Measurements from ENCODE around the gene CETP.
"Not testable (repeated sequence)": the region's sequence is repeated elsewhere in the genome, so short reads cannot be mapped to it uniquely, and the experiment has no call there.

The CETP gene

DNA sequence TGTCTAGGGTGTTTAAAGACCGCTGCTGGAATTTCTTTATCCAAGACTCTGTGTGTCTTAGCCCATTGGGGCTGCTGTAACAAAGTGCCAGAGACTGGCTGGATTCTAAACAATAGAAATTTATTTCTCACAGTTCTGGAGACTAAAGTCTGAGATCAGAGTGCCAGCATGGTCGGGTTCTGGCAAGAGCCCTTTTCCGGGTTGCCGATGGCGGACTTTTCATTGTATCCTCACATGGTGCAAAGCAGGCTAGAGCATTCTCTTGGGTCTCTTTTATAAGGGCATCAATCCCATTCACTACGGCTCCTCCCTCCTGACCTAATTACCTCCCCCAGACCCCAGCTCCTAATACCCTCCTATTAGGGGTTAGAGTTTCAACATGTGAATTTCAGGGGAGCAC, 37.1 kb downstream of the CETP start:
- DNase-seq (ENCODE audit: low spot score) = no peak

DNA sequence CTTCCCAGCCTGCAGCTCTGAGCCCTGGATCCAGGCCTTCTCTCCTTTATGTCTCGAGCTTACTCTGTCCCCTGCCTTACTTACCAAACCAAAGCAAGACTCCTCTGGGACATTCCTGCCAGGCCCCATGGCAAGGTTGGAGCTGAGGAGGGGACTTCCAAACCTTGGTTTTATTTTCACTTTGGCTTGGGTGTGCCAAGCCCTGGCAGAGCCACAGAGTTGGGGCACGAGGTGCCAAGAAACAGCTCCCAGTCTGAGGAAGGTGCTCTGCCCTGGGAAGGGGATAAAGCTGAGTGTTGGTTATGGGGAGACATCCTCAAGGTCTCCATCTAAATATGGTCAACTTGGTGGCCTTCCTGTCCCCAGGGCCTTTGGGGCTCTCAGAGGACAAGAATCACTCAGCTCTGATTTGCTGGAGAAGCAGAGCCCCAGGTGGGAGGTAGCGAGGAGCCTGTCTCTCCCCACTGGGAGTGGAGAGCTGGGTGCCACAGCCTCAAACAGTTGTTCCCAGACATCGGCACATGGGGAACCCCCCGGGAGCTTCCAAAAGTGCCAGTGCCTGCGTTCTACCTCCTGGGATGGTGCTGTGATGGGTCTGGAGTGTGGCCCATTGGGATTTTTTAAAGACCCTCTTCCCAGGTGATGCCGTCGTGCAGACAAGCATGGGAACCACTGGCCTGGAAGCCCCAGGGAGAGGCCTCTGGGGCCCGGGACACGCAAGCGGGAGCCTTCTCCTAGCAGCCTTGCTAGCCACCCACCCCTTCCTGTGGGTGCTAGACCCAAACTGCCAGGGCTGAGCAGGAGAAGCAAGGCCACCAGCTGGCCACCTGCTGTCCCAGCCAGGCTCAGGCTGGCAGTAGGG, 37.9 kb downstream of the CETP start:
- no peak for DNase-seq (ENCODE audit: low spot score)

DNA sequence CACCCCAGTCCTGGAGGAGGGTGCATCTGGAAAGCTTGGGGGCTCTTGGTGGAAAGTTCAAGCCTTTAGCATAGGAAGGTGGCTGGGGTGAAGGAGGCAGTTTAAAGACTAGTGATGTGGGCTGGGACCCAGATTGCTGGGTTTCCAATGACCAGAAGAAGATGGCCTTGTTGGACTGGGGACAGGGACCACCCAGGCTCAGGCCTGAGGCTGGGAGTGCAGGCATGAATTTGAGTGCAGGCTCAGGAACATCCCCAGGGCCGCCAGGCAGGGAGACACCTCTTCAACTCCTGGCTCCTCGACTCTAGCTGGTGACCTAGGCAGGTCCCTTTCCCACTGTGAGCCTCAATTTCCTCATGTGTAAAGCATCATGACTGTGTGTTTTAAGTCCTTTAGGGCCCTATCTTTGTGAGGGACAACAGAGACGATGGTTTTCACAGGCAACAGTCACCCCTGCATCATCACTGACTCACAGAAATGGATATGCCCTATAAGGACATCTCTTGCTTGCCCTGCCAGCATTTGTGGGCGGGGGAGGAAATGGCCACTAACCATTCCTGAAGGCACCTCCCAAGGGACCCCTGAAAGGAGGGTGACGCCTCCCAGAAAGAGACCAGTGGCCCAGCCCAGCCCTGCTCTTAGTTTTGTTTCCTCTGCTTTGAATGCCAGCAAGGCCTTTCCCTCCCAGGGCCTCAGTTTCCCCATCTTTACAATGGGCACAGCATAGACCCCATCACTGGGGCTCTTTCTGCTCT, 38.7 kb downstream of the CETP start:
- no peak for DNase-seq (ENCODE audit: low spot score)

DNA sequence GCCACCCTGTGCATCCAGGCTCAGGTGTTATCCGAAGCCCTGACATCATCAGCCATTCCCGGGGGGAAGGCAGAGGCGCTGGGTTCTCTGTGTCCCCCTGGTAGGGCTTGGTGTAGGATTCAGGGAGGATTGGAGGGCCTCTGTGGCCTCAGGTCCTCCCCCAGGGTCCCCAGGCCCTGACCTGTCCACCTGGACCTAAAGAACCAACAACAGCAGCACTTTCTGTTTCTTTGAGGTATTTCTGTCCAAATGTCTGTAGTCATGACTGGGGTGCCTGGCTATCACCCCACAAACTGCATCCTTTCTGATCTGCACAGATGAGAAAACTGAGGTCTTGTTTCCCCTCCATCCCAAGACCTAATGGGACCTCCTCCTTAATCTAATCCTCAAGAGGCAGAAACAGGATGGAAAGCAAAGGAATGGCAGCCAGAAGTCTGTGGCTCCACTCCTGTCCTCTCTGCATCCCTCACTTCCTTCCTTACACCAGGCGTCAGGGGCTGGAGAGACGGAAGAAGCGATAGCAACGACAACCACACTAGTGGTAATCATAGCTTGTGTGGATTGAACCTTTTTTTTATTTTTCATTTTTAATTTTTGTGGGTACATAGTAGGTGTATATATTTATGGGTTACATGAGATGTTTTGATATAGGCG, 39.4 kb downstream of the CETP start:
- no peak for DNase-seq (ENCODE audit: low spot score)

DNA sequence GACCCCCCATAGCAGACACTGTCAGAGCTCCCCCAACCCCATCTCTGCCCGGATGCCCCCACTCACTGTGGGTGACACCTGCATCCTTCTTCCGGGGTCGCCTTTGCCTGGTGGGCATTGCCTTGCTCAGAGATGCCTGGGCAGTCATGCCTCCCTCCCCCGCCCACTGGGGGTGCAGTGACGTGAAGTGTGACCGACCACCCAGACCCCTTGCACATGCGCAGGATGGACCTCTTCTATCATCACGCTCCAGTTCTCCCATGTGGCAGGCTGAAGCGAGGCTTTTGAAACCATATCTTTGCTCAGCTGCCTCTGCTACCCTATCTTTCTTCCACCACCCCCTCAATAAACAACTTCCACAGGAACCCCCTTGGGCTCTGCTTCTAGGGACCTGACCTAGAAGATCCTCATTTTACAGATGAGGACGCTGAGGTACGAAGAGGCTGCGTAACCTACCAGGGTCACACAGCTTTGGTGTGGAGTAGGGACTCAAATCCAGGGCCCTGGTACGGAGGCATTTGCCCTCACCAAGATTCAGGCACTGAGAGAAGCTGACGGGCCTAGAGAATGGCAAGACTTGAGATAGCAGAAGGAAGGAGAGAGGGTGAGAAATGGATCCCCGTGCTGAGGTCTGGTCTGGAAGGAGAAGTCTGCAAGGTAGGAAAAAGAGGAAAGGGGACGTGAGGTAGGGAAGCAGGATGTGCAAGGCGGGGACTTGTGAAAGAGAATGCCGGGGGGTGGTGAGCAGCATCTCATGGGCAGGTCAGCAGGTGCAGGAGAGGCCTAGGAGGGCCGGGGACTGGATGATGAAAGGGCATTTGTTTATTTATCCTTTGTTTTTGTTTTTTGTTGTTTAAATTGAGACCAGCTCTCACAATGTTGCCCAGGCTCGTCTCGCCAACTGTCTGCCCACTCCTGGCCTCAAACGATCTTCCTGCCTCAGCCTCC, 42.0 kb downstream of the CETP start:
- DNase-seq (ENCODE audit: low spot score) = no peak

DNA sequence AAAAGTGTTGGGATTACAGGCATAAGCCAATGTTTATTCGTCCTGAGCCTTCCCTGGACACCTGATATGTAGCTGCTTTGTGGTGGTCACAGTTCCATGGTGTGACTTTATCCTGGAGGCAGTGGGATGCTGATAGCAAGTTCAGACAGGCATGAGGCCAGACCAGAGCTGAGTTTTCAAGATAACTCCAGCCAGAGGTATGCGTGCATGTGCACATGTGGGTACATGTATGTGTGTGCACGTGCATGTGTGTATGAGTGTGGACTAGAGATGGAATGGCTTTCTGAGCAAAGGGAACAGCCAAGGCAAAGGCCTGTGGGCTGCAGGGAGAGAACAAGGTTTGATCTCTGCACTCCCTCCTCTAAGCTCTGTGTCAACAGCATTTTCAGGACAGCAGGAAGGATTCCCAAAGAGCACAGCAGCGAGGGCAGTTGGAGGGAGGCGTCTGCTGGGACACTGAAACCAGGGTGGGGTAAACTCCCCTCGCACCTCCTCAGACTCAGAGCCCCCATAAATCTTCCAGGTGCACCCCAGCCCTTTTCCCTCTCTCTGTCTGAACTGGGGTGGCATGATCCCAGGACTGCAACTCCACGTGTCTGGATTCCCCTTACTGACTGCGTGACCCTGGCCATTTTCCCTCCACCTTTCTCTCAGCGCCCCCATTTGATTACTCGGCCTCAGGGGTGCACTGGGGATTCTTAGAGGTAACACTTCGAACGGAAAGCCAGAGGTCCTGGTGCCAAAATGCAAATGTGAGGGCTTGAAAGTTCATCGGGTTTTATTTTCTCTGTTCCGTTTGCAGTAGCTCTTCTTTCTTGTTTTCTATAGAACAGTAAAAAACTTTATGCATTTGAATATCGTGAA, 42.9 kb downstream of the CETP start:
- DNase-seq (ENCODE audit: low spot score) = no peak

DNA sequence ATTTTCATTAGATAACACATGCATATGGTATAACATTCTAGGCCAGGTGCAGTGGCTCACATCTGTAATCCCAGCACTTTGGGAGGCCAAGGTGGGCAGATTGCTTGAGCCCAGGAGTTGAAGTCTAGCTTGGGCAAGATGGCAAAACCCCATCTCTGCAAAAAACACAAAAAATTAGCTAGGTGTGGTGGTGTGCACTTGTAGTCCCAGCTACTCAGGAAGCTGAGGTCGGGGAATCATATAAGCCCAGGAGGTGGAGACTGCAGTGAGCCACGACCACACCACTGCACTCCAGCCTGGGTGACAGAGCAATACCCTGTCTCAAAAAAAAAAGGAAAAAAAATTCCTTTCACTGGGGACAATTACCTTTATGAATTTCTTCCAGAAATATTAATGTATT, 43.8 kb downstream of the CETP start:
- not testable (repeated sequence) for DNase-seq (ENCODE audit: low spot score)

DNA sequence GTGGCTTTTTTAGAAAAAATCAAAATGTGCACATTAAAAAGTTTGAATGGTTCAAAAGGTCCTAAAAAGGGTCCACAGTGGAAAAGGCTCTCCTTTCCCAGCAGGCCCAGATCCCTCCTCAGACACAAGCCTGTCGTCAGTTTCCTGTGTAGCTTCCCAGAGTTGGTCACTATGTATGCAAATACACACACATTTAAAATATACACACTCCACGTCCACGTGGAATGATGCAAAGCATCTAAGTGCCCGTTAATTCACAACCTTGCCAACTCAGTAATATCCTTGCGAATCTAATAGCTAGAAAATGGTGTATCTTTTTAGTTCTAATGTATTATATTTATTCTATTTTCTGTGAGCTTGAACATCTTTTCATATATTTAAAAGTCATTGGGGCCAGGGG, 45.3 kb downstream of the CETP start:
- DNase-seq (ENCODE audit: low spot score) = no peak

DNA sequence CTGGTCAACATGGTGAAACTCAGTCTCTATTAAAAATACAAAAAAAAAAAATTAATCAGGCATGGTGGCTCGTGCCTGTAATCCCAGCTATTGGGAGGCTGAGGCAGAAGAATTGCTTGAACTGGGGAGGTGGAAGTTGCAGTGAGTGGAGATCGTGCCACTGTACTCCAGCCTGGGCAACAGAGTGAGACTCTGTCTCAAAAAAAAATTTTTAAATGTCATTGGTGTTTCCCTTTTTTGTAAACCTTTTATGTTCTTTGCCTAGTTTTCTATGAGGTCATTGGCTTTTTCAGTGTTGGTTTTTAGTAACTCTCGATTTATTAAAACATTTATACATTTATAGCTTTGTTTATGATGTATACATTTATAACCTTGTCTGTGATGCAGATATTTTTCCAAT, 45.8 kb downstream of the CETP start:
- DNase-seq (ENCODE audit: low spot score) = no peak

DNA sequence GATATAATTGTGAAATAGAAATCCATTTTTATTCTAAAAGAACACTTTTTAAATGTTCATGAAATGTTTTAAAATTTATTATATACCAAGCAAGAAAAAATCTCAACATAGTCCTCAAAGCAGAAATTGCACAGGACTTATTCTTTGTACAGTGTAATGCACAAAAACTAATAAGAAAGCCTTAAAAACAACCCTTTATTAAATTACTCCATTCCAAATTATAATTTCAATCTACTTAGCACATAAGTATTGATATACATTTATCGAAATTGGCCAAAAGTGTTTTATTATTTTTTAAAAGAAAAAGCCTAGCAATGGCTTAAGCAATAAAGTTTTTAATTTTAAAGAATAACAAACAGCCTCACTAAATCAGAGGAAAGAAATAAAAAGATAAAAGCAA, 46.7 kb downstream of the CETP start:
- DNase-seq (ENCODE audit: low spot score) = no peak

DNA sequence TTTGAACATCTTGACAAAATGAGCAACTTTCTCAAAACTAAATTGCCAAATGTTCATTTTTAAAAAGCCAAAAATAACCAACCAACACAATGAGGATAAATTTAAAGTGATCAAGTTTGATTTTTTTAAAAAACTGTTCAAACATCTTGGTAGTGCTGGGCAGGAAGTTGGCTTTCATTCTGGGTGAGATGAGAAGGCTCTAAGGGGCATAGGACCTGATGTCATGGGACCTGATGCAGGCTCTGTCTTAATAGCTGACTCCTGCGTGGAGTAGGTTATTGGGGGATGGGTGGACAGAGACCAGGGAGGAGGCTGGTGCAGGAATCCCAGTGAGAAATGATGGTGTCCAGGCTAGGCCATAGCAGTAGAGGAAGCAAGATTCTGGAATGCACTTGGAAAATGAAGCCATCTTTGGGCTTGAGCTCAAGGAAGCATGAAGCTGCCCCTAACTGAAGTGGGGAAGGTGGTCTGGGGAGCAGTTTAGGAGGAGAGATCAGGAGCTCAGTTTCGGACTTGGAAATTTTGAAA, 48.0 kb downstream of the CETP start:
- no peak for DNase-seq (ENCODE audit: low spot score)

DNA sequence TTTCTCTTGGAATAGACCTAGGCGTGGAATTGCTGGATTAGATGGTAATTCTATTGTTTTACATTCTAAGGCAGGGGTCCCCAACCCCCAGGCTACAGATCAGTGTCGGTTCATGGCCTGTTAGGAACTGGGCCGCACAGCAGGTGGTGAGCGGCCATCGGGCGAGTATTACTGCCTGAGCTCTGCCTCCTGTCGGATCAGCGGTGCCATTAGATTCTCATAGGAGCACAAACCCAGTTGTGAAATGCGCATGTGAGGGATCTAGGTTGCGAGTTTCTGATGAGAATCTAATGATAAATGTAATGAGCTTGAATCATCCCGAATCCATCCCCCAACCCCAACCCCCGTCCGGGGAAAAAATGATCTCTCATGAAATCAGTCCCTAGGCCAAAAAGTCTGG, 50.6 kb downstream of the CETP start:
- no peak for DNase-seq (ENCODE audit: low spot score)

DNA sequence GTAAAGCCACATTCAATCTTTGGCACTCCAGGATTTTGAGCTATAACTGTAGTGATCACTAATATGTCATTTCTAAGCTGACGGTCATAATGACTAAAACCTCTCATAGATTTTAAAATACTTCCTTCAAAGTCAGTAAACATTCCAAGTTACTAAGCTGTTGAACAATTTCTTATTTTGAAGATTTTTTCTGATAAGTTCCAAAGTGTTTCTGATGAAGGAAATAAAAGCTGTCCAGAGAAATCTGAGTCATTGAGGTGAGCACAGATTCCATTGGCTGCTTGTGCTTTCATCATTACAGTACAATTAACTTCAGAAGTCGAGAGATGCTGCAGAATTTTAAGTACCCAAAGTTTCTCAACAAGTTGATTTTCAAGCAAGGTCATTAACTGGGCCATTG, 51.5 kb downstream of the CETP start:
- DNase-seq (ENCODE audit: low spot score) = no peak

DNA sequence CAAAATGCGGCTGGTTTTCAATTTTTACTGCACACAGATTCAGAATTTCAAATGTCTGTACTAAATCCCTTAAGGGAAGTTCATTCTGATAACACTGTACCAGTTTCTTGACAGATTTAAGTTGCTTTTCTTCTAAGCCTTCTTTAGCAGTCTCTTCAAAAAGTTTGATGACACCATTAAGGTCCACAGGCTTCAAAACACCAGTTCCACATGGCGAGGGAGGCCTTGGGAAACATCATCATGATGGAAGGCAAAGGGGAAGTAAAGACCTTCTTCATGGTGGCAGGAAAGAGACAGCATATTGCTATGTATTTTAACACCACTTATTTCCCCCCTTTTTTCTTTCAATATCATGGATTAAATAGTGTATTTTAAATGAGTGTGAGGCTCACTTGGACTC, 52.2 kb downstream of the CETP start:
- DNase-seq (ENCODE audit: low spot score) = no peak

DNA sequence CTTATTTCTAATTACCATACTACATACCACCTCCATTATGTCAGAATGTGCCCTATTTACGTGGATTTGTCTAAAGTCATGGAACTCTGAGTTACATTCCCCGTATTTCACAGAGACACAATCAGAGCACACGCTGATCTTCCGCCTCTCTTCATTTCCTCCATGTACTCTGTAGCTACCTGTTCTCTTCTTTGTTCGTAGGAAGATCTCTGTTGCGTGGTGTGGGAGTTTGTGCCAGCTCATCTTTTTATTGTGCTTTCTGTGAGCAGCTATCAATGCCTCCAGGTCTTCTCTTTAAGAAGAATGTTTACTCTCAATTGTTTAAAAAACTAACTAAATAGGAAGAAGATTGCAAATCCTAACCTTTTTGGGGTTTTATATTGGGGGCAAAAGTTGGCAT, 54.6 kb downstream of the CETP start:
- no peak for DNase-seq (ENCODE audit: low spot score)

DNA sequence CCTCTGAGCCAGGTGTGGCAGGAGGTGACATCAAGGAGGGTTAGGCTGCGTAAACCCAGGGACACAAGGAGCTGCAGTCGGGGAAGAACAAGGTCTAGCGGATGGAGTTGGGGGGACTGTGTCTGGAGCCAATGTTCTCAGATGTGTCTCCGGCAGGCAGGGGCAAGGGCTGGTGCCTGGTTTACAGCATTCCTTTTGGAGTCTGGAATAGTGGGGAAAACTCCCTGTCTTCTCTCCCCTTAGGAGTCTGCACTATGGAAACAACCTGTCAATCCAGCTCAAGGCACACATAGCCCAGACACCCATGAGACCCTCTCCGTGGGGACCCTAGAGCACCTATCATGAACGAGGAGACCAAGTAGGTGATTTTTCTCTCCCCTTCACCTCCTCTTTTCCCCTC, 55.1 kb downstream of the CETP start:
- DNase-seq (ENCODE audit: low spot score) = no peak

DNA sequence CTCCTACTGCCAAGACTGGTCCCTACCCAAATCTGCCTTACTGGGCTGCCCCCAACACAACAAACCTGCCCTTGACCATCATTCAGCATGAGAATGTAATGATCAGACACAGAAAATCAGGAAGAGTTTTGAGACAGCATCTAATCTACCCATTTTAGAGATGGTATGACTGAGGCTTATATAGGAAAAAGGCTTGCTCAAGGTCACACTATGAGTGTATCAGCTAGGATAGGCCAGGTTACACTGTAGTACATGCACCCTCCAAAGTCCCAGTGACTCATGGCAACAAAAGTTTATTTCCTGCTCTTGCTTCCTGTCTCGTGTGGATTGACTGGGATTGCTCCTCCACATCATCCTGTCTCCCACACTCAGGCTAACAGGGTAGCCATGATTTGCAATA, 55.5 kb downstream of the CETP start:
- no peak for DNase-seq (ENCODE audit: low spot score)

DNA sequence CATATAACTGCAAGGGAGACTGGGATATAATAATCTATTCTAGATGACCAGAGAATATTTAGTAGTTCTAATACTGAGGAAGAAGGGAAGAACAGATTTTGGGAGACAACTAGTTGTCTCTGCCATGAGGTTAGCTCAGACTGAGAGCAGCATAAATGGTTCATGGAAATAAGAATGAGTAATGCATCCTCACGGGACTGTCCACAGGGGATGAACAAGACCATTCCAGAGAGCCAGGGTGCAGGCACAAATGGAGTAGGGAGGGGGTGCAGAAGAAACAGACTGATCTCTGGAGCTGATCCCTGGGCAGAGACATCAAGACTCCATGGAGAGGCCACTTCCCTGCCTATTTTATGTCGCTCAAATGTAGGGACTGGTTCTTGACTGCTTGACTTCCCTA, 58.0 kb downstream of the CETP start:
- DNase-seq (ENCODE audit: low spot score) = no peak

DNA sequence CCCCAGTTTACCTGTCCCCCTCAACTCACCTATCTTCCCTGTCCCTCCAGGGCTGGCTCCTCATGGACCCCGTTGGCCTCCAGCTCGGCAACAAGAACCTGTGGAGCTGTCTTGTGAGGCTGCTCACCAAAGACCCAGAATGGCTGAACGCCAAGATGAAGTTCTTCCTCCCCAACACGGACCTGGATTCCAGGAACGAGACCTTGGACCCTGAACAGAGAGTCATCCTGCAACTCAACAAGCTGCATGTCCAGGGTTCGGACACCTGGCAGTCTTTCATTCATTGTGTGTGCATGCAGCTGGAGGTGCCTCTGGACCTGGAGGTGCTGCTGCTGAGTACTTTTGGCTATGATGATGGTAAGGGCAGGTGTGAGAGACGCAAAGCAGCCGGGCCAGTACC, 58.9 kb downstream of the CETP start:
- no peak for DNase-seq (ENCODE audit: low spot score)

DNA sequence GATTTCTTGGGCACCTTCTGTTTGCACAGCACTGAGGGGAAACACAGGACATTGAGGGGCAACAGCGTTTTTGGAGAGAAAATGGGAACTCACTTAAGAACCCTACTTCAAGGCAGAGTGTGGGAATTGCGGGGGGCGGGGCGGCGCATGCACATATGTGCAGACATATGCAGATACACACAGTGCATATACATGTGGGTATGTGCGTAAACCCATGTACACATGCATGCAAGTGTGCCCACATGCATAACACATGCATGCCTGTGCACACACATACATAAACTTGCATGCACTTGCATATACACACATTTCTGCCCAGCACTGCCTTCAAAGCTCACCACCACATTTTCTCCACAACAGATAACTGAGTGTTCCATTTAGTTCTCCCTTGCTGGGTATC, 60.0 kb downstream of the CETP start:
- no peak for DNase-seq (ENCODE audit: low spot score)

DNA sequence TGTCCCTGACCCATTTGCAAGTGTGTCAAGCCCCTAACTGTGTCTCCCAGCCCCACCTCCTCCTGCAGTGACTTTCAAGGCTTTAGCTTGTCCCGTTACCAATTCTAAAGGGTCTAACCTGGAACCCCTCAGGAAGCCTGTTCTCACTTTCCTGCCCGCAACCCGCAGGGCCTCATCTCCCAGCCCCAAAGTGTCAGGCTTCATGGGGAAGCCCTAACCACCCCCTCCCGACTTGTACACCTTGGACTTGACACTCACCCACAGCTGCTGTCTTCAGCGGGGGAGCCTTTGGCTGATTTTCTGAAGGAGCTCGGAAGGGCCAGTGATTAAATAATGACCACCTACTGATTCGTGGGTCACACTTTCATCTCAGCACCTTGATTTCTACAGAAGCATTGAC, 60.7 kb downstream of the CETP start:
- no peak for DNase-seq (ENCODE audit: low spot score)

All from CD4-positive, alpha-beta T cell treated with Interleukin-6 at 100 ng/mL for 8 hours (primary cell).